NCI-H82 (cell line): ENCODE measurements around the gene TBC1D7.

Experiments used
- DNase-seq: peaks from one replicate; lab custom pipeline; 2025; lab: John Stamatoyannopoulos, UW

TBC1D7 gene

GRCh38 chr6:13319891-13320564, 8.3 kb downstream of the TBC1D7 start:
- DNase-seq, result no peak

- no peak for DNase-seq
Observed at GRCh38 chr6:13318821-13319220, 9.5 kb downstream of the TBC1D7 start.

- DNase-seq, result no peak
Observed at GRCh38 chr6:13315896-13316295, 12.4 kb downstream of the TBC1D7 start.

DNA sequence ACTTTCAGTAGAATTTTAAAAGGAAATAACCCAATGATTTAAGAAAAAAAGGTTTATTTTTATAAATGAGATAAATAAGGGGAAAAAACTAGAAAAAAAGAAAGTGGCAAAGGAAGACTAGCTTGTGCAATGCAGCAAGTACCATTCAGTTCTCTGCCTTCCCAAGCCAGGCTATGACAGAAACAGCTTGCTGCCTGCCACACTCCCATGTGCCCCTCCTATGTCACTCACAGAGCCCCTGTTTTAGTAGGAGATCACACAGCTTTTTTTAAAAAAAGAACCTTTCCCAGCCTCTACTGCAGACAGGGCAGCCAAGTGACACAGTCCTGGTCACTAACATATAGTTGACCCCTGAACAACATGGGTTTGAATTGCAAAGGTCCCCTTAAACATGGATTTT, 13.5 kb downstream of the TBC1D7 start:
- no peak for DNase-seq

DNA sequence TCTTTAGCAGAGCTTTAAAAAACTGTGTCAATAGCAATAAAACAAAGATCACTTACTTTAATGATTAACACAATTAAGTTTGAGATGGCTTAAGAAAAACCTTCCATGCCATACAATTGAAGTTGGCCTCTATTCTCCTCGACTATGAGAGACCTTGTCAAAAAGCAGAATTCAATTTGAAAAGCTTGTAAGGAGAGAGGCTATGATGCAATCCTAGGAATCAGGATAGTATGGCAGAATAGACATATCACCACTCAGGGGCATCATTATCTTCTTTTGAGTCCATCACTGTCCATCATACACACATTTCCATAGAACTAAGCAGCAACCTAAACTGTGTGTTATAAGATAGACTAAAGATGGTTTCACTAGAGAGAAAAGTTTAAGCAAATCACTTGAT, 17.2 kb downstream of the TBC1D7 start:
- DNase-seq, result no peak

DNA sequence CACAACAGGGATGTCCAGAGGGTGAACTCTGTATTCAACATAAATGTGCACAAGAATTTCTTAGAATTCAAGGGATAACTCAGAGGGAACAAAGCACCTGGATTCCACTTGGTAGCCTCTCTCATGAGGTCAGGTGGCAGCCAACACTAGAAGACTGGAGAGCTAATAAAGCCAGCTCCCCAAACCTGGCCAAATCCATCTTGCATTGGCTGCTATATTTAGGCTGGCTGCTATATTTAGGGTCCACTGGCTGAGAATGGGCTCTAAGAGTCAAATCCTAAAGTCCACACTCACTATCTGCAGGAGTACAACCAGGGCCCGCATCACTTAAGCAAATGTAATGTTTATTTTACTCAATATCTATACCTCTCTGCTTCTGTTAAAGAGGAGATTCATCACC, 20.0 kb downstream of the TBC1D7 start:
- no peak for DNase-seq

DNA sequence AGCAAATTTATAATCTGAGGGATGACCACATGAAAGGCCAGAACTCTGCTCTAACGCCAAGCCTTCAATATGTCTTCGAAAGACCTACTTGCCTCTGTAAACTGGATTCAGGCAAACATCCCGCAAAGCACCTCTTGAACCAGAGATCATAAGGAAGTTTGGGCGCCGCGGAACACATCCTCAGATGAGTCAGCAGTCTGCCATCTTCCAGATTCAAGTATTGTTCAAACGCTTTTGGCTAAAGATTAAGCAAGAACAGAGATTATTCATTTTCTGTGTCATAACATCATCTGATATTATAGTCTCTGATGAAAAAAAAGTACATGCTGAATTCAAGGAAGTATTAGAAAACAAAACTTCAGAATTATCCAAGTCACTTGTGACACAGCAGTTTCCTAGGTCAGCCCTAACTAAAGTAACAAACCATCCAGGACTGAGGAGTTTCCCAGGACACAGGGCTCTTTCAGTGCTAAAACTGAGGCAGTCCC, 20.8 kb downstream of the TBC1D7 start:
- no peak for DNase-seq

DNA sequence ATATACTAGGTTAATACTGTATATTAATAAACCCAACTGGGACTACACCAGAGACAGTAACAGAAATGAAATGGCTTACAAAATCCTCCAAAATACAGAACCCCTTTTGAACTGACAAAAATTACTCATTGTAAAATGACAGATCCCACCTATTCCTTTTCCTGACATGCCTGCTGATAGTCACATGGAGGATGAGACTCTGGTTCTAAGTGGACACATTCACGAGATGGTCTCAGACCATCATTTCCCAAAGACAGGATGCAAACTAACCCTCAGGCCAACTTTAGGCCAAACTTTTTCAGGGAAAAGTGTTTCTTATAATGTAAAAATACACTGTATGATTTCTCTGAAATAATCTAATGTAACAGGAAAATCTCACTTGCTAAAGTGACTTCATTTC, 22.5 kb downstream of the TBC1D7 start:
- DNase-seq, result no peak

DNA sequence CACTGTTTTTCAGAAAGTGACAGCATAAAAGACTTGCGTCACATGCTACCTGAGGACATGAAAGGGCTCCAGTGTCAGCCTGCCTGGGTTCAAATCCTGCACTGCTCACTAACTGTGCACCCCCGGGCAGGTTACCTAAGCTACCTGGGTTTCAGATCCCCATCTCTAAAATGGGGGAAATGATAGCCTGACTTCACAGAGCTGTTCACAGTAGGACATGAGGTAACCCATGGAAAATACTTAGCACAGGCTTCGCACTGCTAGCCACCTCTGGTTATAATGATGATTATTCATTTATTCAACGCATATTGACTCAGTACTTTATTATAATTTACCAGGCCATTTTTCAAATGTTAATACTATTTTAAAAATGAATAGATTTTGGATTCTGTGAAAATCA, 23.0 kb downstream of the TBC1D7 start:
- DNase-seq, result no peak

- no peak for DNase-seq
Observed at GRCh38 chr6:13304580-13305260, 23.6 kb downstream of the TBC1D7 start.

- no peak for DNase-seq
Observed at GRCh38 chr6:13304101-13304500, 24.2 kb downstream of the TBC1D7 start.

- no peak for DNase-seq
Observed at GRCh38 chr6:13303668-13304017, 24.7 kb downstream of the TBC1D7 start.

DNA sequence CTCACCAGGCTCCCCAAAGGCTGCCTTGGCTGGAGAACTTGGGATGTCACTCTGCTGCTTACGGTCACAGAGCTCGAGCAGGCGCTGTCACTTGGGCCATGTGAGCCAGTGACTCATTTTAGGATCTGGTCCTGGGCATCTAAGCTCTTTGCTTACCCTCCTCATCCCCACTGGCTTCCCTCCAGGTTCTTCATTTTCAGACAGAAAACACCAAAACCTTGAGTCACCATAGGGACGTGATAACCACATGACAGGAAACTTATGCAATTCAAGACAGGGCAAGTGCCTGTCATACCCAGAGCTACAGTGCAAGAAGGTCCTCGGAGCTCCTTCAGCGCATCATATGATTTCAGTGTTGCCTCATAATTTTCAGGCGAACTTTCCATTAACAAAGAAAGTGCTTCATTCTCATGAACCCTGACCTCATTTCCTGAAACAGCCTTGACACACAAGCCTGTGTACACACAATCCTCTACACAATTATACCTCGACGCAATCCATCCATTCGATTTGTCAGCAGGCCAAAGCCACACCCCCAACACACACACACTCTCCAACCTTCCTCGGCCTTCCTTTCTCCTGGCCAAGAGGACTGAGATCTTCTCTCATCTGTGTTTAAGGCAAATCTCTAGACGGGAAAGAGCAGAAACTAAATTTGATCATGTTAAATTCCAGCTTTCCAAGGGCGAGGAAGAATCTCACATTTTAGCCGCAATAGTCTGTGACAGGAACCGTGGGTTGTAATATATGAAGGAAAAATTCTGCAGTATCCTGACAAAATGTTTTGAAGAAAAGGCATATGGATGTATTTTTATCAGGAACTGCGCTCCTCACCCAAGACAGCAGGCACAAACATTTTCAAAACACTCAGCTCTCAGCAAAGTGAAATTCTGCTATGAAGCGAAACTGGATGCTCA, 25.3 kb downstream of the TBC1D7 start:
- no peak for DNase-seq

DNA sequence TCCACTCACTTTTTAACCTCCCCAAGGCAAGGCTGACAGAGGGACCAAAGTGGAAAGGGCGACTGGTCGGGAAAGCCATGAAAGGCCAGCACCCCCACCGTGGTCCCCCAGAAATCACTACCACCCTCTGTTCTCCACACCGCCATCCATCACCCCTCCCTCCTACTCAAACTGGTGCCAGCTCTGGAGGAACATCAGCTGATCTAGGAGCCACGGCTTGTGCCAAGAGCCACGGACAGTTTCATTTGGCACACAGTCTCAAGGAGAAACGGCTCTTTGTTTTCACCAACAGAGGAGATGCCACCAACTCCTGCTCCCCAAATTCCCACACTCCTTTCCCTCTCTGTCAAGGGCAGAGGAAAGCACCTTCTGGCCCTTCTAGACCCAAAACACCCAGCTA, 26.0 kb downstream of the TBC1D7 start:
- no peak for DNase-seq

DNA sequence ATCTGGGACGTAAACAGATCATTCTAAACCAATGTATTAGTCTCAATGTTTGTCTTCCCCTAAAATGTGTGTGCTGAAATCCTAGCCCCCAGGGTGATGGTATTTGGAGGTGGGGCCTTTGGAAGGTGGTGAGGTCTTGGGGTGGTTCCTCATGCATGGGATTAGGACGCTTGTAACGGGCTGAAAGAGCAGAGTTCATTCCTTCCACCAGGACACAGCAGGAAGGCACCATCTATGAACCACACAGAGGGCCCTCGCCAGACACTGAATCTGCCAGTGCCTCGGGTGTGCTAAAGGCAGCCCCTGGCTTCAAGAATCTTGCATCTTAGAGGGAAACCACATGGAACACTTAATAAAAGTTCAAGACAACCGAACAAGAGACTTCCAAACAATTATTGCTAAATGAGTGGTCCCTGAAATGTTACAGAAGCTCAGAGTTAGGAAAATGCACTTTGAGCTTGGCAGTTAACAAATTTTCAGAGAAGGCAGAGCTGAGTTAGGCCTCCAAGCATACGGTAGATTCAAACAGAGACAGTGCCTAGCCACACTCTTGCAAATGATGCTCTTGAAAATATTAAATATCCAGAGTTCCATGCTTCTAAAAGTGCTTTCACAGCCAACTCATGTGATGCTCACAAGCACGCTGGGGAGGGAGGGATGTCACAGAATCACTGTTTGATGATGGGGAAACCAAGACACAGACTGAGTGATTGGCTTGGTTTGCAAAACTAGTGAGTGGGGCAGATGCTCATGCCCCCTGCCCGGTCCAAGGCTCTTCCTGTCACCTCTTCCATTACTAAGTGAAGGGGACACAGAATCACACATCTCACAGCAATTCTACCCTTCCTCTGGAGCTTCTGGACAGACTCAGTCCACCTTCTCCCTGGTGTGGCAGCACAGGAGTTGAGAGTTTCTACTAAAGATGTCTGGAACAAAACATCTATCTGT, 27.4 kb downstream of the TBC1D7 start:
- DNase-seq, result no peak

GRCh38 chr6:13299918-13300317, 28.4 kb downstream of the TBC1D7 start:
- no peak for DNase-seq

- no peak for DNase-seq
Observed at GRCh38 chr6:13299403-13299821, 28.9 kb downstream of the TBC1D7 start.

DNA sequence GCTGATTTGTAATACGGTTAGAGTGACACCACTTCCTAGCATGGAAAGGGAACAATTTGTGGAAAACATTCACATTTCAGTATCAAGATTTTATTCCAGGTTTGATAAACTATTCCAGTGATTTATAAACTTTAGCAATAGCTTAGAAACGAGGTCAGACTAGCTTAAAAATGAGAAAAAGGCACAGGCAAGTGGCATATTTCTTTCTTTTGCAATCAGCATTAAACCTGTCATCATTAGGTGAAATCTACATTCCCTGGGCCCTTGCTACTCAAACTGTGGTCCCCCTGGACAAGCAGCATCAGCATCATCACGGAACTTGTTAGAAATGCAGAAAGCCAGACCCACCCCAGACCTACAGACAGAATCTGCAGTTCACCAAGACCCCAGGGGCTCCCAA, 29.9 kb downstream of the TBC1D7 start:
- no peak for DNase-seq

DNA sequence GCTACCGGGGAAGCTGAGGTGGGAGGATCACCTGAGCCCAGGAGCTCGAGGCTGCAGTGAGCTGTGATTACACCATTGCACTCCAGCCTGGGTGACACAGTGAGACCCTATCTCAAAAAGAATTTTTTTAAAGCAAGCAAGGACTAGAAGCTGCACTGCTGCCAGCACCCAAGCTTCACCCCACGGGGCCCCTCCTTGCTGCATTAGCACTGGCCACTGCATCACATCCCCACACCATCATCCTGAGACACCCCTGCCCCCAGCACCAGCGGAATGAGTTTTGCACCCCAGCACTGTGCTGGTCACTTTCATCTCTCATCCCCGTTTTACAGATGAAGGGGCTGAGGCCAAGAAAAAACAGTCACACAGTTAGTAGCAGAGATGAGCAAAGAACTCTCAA, 30.9 kb downstream of the TBC1D7 start:
- no peak for DNase-seq

DNA sequence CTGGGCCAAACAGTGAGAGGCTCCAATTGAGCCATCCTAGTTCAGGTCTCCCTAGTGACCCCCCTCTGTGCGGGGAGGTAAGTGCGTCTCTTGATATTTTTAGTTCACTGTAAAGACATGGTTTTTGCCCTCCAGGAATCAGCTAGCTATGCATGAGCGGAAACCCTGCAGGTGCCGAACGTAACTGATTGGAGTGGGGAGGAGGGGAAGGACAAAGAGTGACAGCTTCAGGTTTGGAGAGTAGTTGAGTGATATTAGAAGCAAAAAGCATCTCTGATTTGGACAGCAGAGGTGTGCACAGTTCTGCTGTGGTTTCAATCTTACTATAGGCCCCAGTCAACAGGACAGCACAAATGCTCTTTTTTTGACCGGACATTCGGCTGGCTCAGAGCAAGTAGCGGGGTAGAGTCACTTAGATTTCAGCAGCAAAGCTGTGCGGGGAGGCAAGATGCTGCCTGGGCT, 31.8 kb downstream of the TBC1D7 start:
- no peak for DNase-seq

GRCh38 chr6:13295576-13295975, 32.8 kb downstream of the TBC1D7 start:
- no peak for DNase-seq
